GM12874 (cell line): ENCODE data around the gene KANK4.

ENCODE experiments used
- CTCF ChIP-seq: IDR thresholded peaks from 2 replicates; pipeline ENCODE4 v1.5.1; 2011; ENCODE audit warnings: low read depth, mild to moderate bottlenecking, control low read depth, low read length, moderate library complexity; ENCODE audit not compliant: insufficient read depth

The KANK4 gene

GRCh38 chr1:62280150-62280549 lies 39.1 kb downstream of the KANK4 start:
- TF ChIP-seq CTCF: no peak

- TF ChIP-seq CTCF: no peak
Measured at GRCh38 chr1:62276791-62277190, 42.4 kb downstream of the KANK4 start.

GRCh38 chr1:62274496-62275485 lies 44.4 kb downstream of the KANK4 start:
- TF ChIP-seq CTCF: no peak

- no peak for TF ChIP-seq CTCF
Measured at GRCh38 chr1:62273953-62274352, 45.3 kb downstream of the KANK4 start.

GRCh38 chr1:62271948-62272728 lies 47.1 kb downstream of the KANK4 start:
- TF ChIP-seq CTCF: no peak

- TF ChIP-seq CTCF: no peak
Measured at GRCh38 chr1:62271134-62271533, 48.1 kb downstream of the KANK4 start.

GRCh38 chr1:62269851-62270495 lies 49.3 kb downstream of the KANK4 start:
- TF ChIP-seq CTCF: no peak
